T follicular helper cell (primary cell): Measurements from ENCODE around the gene CPNE2.

Source experiments
- DNase-seq: peaks from one replicate; pipeline ENCODE4 v3.0.0-alpha.2; 2020; ENCODE audit warnings: low read depth

The CPNE2 gene

GRCh38 chr16:57145046-57146021 lies 53.0 kb downstream of the CPNE2 start:
- no peak for DNase-seq

GRCh38 chr16:57146040-57146647 lies 53.8 kb downstream of the CPNE2 start:
- DNase-seq = no peak

GRCh38 chr16:57146735-57147134 lies 54.4 kb downstream of the CPNE2 start:
- no peak for DNase-seq

- no peak for DNase-seq
These were observed 55.2 kb downstream of the CPNE2 start for GRCh38 chr16:57147381-57148221.

- no peak for DNase-seq
These were observed 56.1 kb downstream of the CPNE2 start for GRCh38 chr16:57148481-57148880.

- DNase-seq = no peak
These were observed 57.0 kb downstream of the CPNE2 start for GRCh38 chr16:57149391-57149790.

GRCh38 chr16:57150682-57151330 lies 58.4 kb downstream of the CPNE2 start:
- DNase-seq = no peak

- no peak for DNase-seq
These were observed 59.0 kb downstream of the CPNE2 start for GRCh38 chr16:57151369-57151768.

- DNase-seq = no peak
These were observed 60.0 kb downstream of the CPNE2 start for GRCh38 chr16:57152096-57153093.

- no peak for DNase-seq
These were observed 61.5 kb downstream of the CPNE2 start for GRCh38 chr16:57153841-57154240.

GRCh38 chr16:57155702-57156350 lies 63.4 kb downstream of the CPNE2 start:
- no peak for DNase-seq

- DNase-seq = no peak
These were observed 63.9 kb downstream of the CPNE2 start for GRCh38 chr16:57156351-57156703.

GRCh38 chr16:57157533-57157932 lies 65.2 kb downstream of the CPNE2 start:
- DNase-seq = no peak

GRCh38 chr16:57159447-57159846 lies 67.1 kb downstream of the CPNE2 start:
- no peak for DNase-seq

- no peak for DNase-seq
These were observed 71.5 kb downstream of the CPNE2 start for GRCh38 chr16:57163842-57164241.

GRCh38 chr16:57165483-57165882 lies 73.1 kb downstream of the CPNE2 start:
- no peak for DNase-seq

GRCh38 chr16:57165938-57166337 lies 73.6 kb downstream of the CPNE2 start:
- no peak for DNase-seq

- no peak for DNase-seq
These were observed 74.1 kb downstream of the CPNE2 start for GRCh38 chr16:57166451-57166850.

- DNase-seq = no peak
These were observed 74.6 kb downstream of the CPNE2 start for GRCh38 chr16:57166951-57167350.

- no peak for DNase-seq
These were observed 75.2 kb downstream of the CPNE2 start for GRCh38 chr16:57167538-57167937.
